ENCODE measurements around the gene ISLR2. TPM values are rescaled to one million over a fixed set of nuclear protein-coding genes. Genes with fewer than 3 reads are reported as not detected.

ISLR2 gene
- total RNA-seq, 1 donor = under 0.01 TPM

- Histone ChIP-seq H3K79me2 (ENCODE audit: insufficient read depth, low read length) (no peaks in the 10 kb centered on the region), H3K4me3 (ENCODE audit: insufficient read depth, low read length) (no peak overlapping the region), H3K4me1 (ENCODE audit: insufficient read depth, low read length) (peaks cover 55% of the 10 kb centered on the region), H2AFZ (ENCODE audit: low read length) (peak overlapping the region; percentile 6), H3K9me3 (ENCODE audit: low read depth, low read length) (no peaks in the 10 kb centered on the region), H3K27ac (ENCODE audit: low read depth, low read length) (no peak overlapping the region), H3K27me3 (ENCODE audit: insufficient read depth, low read length) (no peaks in the 10 kb centered on the region), H3K4me2 (ENCODE audit: insufficient read depth, low read length) (no peak overlapping the region), H4K20me1 (ENCODE audit: insufficient read depth, low read length) (no peaks in the 10 kb centered on the region), H3K36me3 (ENCODE audit: insufficient read depth, low read length) (no peaks in the 10 kb centered on the region)
- TF ChIP-seq CTCF (IDR thresholded peaks at IDR 0.05; ENCODE audit: extremely low read depth, low read depth, low read length) = no peak
- DNase-seq (ENCODE audit: insufficient read length, low spot score, missing footprints) = peak; percentile 72
These were observed 46.2 kb downstream of the ISLR2 start for GRCh38 chr15:74176262-74177214.

- no peaks in the 10 kb centered on the region for H3K9me3 ChIP-seq (ENCODE audit: low read depth, low read length)
- H3K4me2 ChIP-seq (ENCODE audit: insufficient read depth, low read length) = peak overlapping the region; percentile 16
- no peaks in the 10 kb centered on the region for H3K79me2 ChIP-seq (ENCODE audit: insufficient read depth, low read length)
- H3K36me3 ChIP-seq (ENCODE audit: insufficient read depth, low read length) = no peaks in the 10 kb centered on the region
- no peaks in the 10 kb centered on the region for H4K20me1 ChIP-seq (ENCODE audit: insufficient read depth, low read length)
- peaks cover 46% of the 10 kb centered on the region for H3K4me1 ChIP-seq (ENCODE audit: insufficient read depth, low read length)
- peak; percentile 66 for DNase-seq (ENCODE audit: insufficient read length, low spot score, missing footprints)
- no peaks in the 10 kb centered on the region for H3K27me3 ChIP-seq (ENCODE audit: insufficient read depth, low read length)
- H3K4me3 ChIP-seq (ENCODE audit: insufficient read depth, low read length) = no peak overlapping the region
- H2AFZ ChIP-seq (ENCODE audit: low read length) = no peak overlapping the region
- no peak for TF ChIP-seq CTCF (IDR thresholded peaks at IDR 0.05; ENCODE audit: extremely low read depth, low read depth, low read length)
- peak overlapping the region; percentile 86 for H3K27ac ChIP-seq (ENCODE audit: low read depth, low read length)
These were observed 48.1 kb downstream of the ISLR2 start for GRCh38 chr15:74178326-74179100.

- no peaks in the 10 kb centered on the region for H3K36me3 ChIP-seq (ENCODE audit: insufficient read depth, low read length)
- H3K4me2 ChIP-seq (ENCODE audit: insufficient read depth, low read length) = peak overlapping the region; percentile 16
- H2AFZ ChIP-seq (ENCODE audit: low read length) = peak overlapping the region; percentile 39
- DNase-seq (ENCODE audit: insufficient read length, low spot score, missing footprints) = peak; percentile 99
- peak overlapping the region; percentile 86 for H3K27ac ChIP-seq (ENCODE audit: low read depth, low read length)
- H3K27me3 ChIP-seq (ENCODE audit: insufficient read depth, low read length) = no peaks in the 10 kb centered on the region
- no peak for TF ChIP-seq CTCF (IDR thresholded peaks at IDR 0.05; ENCODE audit: extremely low read depth, low read depth, low read length)
- H3K9me3 ChIP-seq (ENCODE audit: low read depth, low read length) = no peaks in the 10 kb centered on the region
- no peaks in the 10 kb centered on the region for H3K79me2 ChIP-seq (ENCODE audit: insufficient read depth, low read length)
- H3K4me3 ChIP-seq (ENCODE audit: insufficient read depth, low read length) = no peak overlapping the region
- peaks cover 41% of the 10 kb centered on the region for H3K4me1 ChIP-seq (ENCODE audit: insufficient read depth, low read length)
- no peaks in the 10 kb centered on the region for H4K20me1 ChIP-seq (ENCODE audit: insufficient read depth, low read length)
These were observed 48.9 kb downstream of the ISLR2 start for GRCh38 chr15:74179101-74179841.
